Stimulated activated naive CD4-positive, alpha-beta T cell treated with Interleukin-2 at 50 U/mL for 16 hours (primary cell): ENCODE measurements around the gene TSPEAR.
"Not testable (repeated sequence)": the region's sequence is repeated elsewhere in the genome, so short reads cannot be mapped to it uniquely, and the experiment has no call there.

ENCODE experiments used
- DNase-seq: peaks from one replicate; lab custom pipeline; 2025; lab: John Stamatoyannopoulos, UW

Gene TSPEAR

GRCh38 chr21:44650973-44651675, 60.2 kb downstream of the TSPEAR start:
- no peak for DNase-seq

GRCh38 chr21:44650265-44650972, 61.0 kb downstream of the TSPEAR start:
- DNase-seq, result no peak

GRCh38 chr21:44649521-44650100, 61.8 kb downstream of the TSPEAR start:
- DNase-seq, result no peak

- DNase-seq, result no peak
Observed at GRCh38 chr21:44648557-44649311, 62.6 kb downstream of the TSPEAR start.

GRCh38 chr21:44647222-44647552, 64.2 kb downstream of the TSPEAR start:
- no peak for DNase-seq

- DNase-seq, result not testable (repeated sequence)
Observed at GRCh38 chr21:44646366-44647221, 64.8 kb downstream of the TSPEAR start, which contains the start of gene KRTAP10-11. KRTAP10-11 (plus strand) TSS chr21:44646414; CDS start chr21:44646459, 45 bp downstream.

GRCh38 chr21:44644878-44645277, 66.5 kb downstream of the TSPEAR start:
- DNase-seq, result no peak

- DNase-seq, result no peak
Observed at GRCh38 chr21:44643741-44644310, 67.5 kb downstream of the TSPEAR start.

- DNase-seq, result no peak
Observed at GRCh38 chr21:44640761-44641160, 70.6 kb downstream of the TSPEAR start.

GRCh38 chr21:44639331-44639655, 72.1 kb downstream of the TSPEAR start:
- no peak for DNase-seq

GRCh38 chr21:44638506-44639330, 72.7 kb downstream of the TSPEAR start:
- not testable (repeated sequence) for DNase-seq

GRCh38 chr21:44637851-44638348, 73.5 kb downstream of the TSPEAR start:
- DNase-seq, result not testable (repeated sequence)

- DNase-seq, result no peak
Observed at GRCh38 chr21:44637018-44637850, 74.1 kb downstream of the TSPEAR start, which contains the start of gene KRTAP10-10. KRTAP10-10 (plus strand) TSS chr21:44637356; CDS start chr21:44637418, 62 bp downstream.

- DNase-seq, result no peak
Observed at GRCh38 chr21:44636209-44637017, 75.0 kb downstream of the TSPEAR start.

GRCh38 chr21:44632067-44632466, 79.3 kb downstream of the TSPEAR start:
- no peak for DNase-seq

GRCh38 chr21:44630440-44630839, 80.9 kb downstream of the TSPEAR start:
- DNase-seq, result no peak

GRCh38 chr21:44628707-44629391, 82.5 kb downstream of the TSPEAR start:
- DNase-seq, result no peak

- not testable (repeated sequence) for DNase-seq
Observed at GRCh38 chr21:44627831-44628233, 83.5 kb downstream of the TSPEAR start.
